ENCODE data around the gene SLC6A12.

SLC6A12 gene

GRCh38 chr12:228846-229200 lies 14.9 kb upstream of the SLC6A12 start:
- Histone ChIP-seq H3K27ac (ENCODE audit: low read depth, low read length, poor library complexity, severe bottlenecking) (no peak overlapping the region), H3F3A (ENCODE audit: insufficient read depth, low read length) (no peaks in the 10 kb centered on the region), H2AFZ (ENCODE audit: low read length) (no peak overlapping the region), H3K9me2 (ENCODE audit: low read depth, low read length) (no peaks in the 10 kb centered on the region), H3K9ac (ENCODE audit: low read length) (no peak overlapping the region), H4K20me1 (ENCODE audit: insufficient read depth, low read length) (no peaks in the 10 kb centered on the region), H3K4me2 (ENCODE audit: low read length) (no peak overlapping the region), H3K4me3 (ENCODE audit: low read depth, low read length, poor library complexity, severe bottlenecking) (no peak overlapping the region), H3K79me2 (ENCODE audit: insufficient read depth, low read length) (no peaks in the 10 kb centered on the region), H3K36me3 (ENCODE audit: insufficient read depth, low read length) (no peaks in the 10 kb centered on the region), H3K4me1 (ENCODE audit: insufficient read depth, low read length, severe bottlenecking) (no peaks in the 10 kb centered on the region), H3K27me3 (ENCODE audit: insufficient read depth, low read length) (no peaks in the 10 kb centered on the region; the same call in 1 of the 2 replicates), H3K9me3 (ENCODE audit: low read length) (no peaks in the 10 kb centered on the region)
- TF ChIP-seq CTCF (IDR thresholded peaks at IDR 0.05; ENCODE audit: low read length) (no peak), EZH2 (IDR thresholded peaks at IDR 0.05; ENCODE audit: borderline replicate concordance, low read length) (no peak)

GRCh38 chr12:227923-228845 lies 14.2 kb upstream of the SLC6A12 start:
- no peak overlapping the region for H3K27ac ChIP-seq (ENCODE audit: low read depth, low read length, poor library complexity, severe bottlenecking)
- no peak overlapping the region for H2AFZ ChIP-seq (ENCODE audit: low read length)
- H3F3A ChIP-seq (ENCODE audit: insufficient read depth, low read length), result no peaks in the 10 kb centered on the region
- H4K20me1 ChIP-seq (ENCODE audit: insufficient read depth, low read length), result no peaks in the 10 kb centered on the region
- H3K9me3 ChIP-seq (ENCODE audit: low read length), result no peaks in the 10 kb centered on the region
- no peak overlapping the region for H3K4me2 ChIP-seq (ENCODE audit: low read length)
- H3K79me2 ChIP-seq (ENCODE audit: insufficient read depth, low read length), result no peaks in the 10 kb centered on the region
- no peak for TF ChIP-seq CTCF (IDR thresholded peaks at IDR 0.05; ENCODE audit: low read length)
- no peak for TF ChIP-seq EZH2 (IDR thresholded peaks at IDR 0.05; ENCODE audit: borderline replicate concordance, low read length)
- H3K9me2 ChIP-seq (ENCODE audit: low read depth, low read length), result no peaks in the 10 kb centered on the region
- H3K27me3 ChIP-seq (ENCODE audit: insufficient read depth, low read length), result no peaks in the 10 kb centered on the region; the same call in 1 of the 2 replicates
- no peaks in the 10 kb centered on the region for H3K36me3 ChIP-seq (ENCODE audit: insufficient read depth, low read length)
- no peak overlapping the region for H3K9ac ChIP-seq (ENCODE audit: low read length)
- no peak overlapping the region for H3K4me3 ChIP-seq (ENCODE audit: low read depth, low read length, poor library complexity, severe bottlenecking)
- H3K4me1 ChIP-seq (ENCODE audit: insufficient read depth, low read length, severe bottlenecking), result no peaks in the 10 kb centered on the region

GRCh38 chr12:227286-227915 lies 13.4 kb upstream of the SLC6A12 start:
- no peak for TF ChIP-seq EZH2 (IDR thresholded peaks at IDR 0.05; ENCODE audit: borderline replicate concordance, low read length)
- no peak for TF ChIP-seq CTCF (IDR thresholded peaks at IDR 0.05; ENCODE audit: low read length)
- Histone ChIP-seq H3K79me2 (ENCODE audit: insufficient read depth, low read length) (no peaks in the 10 kb centered on the region), H3F3A (ENCODE audit: insufficient read depth, low read length) (no peaks in the 10 kb centered on the region), H3K4me3 (ENCODE audit: low read depth, low read length, poor library complexity, severe bottlenecking) (no peak overlapping the region), H3K9me3 (ENCODE audit: low read length) (no peaks in the 10 kb centered on the region), H3K27ac (ENCODE audit: low read depth, low read length, poor library complexity, severe bottlenecking) (no peak overlapping the region), H3K27me3 (ENCODE audit: insufficient read depth, low read length) (no peaks in the 10 kb centered on the region; the same call in 1 of the 2 replicates), H4K20me1 (ENCODE audit: insufficient read depth, low read length) (no peaks in the 10 kb centered on the region), H2AFZ (ENCODE audit: low read length) (no peak overlapping the region), H3K9ac (ENCODE audit: low read length) (no peak overlapping the region), H3K36me3 (ENCODE audit: insufficient read depth, low read length) (no peaks in the 10 kb centered on the region), H3K9me2 (ENCODE audit: low read depth, low read length) (no peaks in the 10 kb centered on the region), H3K4me2 (ENCODE audit: low read length) (no peak overlapping the region), H3K4me1 (ENCODE audit: insufficient read depth, low read length, severe bottlenecking) (no peaks in the 10 kb centered on the region)
